HL-60/S4 treated with phorbol 12-myristate 13-acetate at 8.2 ng/mL for 4 days and 3 days (cell line): ENCODE results near the gene FLYWCH2.

ENCODE experiments used
- in situ Hi-C: fragments of 300-500 bp; cut with MboI; formaldehyde crosslinking; loops from 2 replicates; pipeline ENCODE4 v1.15.0; 2022; ENCODE audit warnings: low sequenced_read_pairs

FLYWCH2 gene

DNA sequence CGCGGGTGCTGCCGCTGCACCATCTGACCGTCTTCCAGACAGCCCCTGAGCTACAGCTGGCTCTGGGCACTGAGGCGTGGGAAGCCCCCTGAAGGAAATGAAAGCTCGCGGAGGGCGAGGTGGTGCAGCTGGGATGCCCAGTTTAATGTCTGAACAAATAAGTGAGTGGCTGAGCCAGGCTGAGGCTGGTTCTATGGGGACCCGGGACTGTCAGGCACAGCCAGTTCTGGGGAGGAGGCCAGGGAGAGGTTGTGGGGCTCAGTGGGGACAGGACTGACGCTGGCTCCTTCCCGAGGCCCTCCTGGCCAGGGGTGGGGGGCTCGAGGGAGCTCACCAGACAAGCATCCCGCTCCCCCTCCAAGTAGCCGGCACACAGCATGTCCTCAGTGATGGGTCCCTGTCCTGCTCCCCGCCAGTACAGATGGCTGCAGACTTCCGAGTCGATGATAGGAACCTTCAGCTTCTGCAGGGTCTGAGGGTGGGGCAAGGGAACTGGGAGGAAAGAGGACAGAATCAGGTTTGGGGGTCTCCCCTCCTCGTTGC lies 29.4 kb upstream of the FLYWCH2 start:
- in situ Hi-C loops = no loop called here

DNA sequence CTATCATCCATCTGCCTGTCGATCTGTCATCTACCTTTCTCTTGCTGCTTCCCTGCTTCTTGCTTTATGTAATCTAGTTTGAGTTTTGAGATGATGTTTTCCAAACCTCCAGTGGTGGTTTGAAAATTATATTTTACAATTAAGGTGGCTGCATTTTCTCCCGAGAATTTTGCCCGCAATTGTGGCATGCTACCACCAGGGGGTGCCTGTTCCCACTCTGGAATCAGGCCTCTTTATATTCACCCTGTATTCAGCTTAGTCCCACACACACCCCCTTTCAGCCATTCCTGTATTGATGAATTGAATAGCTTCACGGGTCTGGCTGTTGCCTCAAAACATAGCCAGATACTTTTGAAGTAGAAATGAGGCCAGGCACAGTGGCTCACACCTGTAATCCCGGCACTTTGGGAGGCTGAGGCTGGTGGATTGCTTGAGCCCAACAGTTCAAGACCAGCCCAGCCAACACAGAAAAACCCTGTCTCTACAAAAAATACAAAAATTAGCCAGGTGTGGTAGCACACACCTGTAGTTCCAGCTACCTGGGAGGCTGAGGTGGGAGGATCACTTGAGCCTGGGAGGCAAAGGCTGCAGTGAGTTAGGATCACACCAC lies 28.2 kb upstream of the FLYWCH2 start:
- in situ Hi-C loops = no loop called here

DNA sequence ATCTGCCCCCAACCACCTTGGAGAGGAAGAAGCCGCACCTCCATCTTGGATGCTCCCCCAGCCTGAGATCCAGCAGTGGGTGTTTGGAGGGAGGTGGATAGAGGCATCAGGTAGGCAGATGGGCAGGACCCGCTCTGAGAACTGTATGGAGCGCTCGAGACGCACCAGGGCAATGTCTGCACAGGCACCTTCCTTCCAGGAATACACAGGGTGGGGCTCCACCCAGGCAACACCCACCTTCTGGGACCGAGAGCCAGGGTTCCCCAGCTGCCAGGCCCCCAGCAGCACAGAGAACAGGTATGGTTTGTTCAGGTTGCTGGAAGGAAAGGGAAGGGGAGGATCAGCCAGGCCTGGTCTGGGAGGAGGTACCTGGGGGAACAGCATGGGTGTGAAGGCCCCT lies 27.5 kb upstream of the FLYWCH2 start:
- in situ Hi-C loops = no loop called here

DNA sequence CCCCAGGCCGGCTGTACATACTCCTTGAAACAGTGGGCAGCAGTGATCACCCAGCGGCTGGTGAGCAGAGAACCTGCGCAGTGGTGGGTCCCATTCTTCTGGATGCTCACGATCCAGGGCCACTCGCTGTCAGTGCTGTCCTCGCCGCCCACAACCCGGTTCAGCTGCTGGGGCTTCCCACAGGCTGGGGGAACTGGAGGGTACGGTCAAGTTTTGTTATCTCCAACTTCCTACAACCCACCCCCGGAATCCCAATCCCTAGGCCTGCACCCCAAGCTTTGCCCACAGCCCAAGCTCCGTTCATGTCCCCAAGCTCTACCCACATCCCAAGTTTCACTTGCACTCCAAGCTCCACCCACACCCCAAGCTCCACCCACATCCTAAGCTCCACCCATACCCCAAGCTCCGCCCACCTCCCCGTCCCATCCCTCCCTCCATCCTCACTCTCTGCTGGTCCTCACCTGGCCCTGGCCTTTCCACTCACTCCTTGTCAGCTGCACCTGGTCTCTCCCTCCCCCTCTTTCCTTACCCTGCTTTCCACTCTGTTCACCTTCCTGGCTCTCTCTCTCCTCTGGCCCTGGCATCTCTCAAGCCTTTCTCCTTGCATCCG lies 26.8 kb upstream of the FLYWCH2 start:
- in situ Hi-C loops = no loop called here

DNA sequence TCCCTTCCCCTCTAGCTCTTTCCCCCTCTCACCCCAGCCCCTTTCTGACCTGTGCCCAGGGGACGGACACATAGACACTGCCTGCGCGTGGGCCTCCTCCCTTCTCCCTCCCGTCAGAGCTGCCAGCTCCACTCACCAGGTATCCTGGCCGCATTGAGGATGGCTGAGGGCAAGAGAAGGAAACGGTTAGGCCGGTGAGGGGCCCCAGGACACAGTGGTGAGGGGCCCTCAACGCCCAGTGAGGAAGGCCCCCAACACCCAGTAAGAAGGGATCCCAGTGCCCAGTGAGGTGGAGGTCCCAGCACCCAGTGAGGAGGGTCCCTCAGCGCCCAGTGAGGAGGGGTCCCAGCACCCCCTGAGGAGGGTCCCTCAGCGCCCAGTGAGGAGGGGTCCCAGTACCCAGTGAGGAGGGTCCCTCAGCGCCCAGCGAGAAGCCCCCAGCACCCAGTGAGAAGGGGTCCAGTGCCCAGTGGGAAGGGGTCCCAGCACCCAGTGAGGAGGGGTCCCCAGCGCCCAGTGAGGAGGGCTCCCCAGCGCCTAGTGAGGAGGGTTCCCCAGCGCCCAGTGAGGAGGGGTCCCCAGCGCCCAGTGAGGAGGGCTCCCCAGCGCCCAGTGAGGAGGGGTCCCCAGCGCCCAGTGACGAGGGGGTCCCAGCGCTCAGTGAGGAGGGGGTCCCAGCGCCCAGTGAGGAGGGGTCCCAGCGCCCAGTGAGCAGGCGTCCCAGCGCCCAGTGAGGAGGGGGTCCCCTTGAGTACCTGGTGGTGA lies 26.1 kb upstream of the FLYWCH2 start:
- in situ Hi-C loops = no loop called here

DNA sequence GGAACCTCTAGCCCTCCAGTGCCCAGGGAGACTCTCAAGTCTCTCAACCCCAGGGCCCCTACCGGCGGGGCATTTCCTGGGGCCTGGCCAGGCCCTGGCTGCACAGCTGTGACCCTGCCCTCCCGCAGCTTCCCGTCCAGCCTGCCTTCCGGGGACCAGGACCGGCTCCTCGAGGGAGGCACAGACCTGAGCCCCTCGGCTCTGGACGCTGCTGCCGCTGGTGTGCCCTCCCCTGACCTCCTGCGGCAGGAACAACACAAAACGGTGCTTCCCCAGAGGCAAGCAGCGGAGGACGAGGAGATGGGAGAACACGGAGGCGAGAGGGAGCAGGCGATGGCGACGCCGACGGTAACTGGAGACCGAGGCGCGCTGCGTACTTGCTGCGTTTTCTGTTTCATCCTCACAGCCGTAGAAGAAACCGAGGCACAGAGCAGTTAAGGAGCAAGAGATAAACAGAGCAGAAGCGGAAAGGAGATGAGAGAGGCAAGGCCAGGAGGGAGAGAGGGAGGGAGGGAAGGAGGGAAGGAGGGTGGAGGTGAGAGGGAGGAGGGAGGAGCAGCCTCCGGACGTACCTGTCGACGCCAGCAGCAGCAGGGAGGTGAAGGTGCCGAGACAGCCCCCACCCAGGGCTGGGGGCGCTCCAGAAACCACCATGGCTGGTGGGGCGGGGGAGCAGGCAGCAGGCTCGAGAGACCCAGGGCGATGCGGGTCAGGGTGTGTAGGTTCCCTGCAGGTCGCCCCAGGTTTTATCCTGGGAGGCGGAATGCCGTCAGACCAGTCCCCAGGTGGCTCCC lies 25.4 kb upstream of the FLYWCH2 start, which contains the start of gene PRSS22:
Gene PRSS22 (minus strand): TSS at position 720 of the 794 bp plus-strand sequence. CDS start 66 bp downstream, at position 654.
- in situ Hi-C loops = no loop called here

DNA sequence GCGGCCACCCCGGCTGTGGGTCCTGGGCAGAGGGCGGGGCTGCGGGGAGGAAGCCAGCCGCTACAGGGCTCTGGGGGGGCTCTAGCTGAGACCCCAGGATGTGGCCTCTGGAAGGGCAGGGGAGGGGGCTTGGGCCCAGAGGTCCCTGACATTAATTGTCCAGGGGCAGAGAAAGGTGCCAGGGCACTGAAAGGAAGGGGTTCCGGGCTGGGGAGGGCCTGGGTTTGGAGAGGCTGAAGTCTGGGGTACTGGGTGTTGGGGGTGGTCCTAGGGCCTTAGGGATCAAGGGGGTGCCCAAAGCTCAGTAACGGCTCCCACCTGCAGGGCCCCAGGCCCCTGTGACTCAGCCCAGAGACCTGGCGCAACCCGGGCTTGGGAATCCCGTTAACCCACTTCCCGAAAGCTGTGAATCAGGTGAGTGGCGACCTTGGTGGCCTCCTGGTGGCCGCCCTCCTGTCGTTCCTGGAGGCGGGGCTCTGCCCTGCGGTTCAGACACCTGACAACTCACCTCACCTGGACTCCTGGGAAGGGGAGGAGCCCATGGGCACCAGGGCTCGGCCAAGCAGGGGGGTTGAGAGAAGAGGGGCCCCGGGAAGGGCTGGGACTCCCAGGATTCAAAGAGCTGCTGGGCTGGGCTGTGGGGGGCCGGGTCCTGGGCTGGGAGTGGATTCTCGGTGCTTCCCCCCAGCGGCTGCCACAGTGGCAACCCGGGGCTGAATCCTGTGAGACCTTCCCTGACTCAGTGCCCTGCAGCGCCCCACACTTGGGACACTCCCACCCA lies 24.6 kb upstream of the FLYWCH2 start:
- in situ Hi-C loops = no loop called here

DNA sequence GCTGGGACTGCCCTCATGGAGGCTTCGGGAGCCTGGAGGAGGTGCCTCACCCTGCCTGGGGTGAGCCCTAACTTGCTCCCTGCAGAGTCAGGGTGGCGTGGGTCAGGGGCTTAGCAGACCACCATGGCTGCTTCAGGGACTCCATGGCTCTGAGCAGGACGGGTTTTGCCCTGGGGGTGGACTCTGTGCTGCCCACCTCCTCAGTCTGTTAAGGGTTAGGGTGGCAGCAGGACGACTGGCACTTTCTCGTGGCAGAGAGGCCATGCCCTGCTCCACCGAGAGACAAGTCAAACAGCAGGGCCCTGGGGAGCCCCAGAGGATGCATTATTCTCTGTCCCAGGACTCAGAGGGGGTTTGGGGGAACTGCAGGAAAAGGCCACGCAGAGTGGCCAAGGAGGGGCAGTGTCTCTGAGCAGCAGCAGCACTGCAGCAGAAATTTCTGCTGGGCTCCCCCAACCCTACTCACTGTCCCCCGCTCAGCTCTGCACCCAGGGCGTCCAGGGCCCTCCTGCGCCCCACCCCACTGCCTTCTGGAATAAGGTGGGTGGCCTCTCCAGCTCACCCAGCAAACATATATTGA lies 23.2 kb upstream of the FLYWCH2 start:
- in situ Hi-C loops = no loop called here

DNA sequence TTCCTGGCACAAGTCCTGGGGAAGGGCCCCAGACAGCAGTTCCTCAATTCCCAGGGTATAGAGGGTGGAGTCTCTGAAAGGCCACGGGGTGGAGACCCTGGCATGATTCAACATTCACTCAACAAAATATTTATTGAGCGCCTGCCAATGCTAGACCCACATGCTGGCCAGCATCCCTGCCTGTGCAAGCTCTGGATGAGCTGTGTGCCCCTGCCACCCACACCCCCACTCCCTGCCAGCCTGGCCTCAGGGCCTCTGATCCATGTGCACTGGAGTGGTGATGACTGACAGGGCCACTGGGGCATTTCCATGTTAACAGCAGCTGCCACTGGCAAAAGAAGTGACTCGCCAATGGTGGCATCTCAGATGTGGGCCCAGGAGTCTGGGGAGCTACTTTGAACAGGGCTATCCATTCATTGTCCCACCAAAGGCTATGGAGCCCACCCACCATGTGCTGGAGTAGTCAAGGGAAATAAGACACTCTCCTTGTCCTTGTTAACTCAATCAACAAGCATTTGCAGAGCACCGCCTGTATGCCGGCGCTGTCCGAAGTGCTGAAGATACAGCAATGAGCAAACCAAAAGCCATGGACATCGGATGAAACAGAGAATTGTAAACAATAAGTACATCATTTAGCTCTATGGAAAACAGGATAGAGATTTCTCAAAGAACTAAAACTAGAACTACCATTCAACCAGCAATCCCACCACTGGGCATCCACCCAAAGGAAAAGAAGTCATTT lies 22.0 kb upstream of the FLYWCH2 start:
- in situ Hi-C loops = no loop called here

DNA sequence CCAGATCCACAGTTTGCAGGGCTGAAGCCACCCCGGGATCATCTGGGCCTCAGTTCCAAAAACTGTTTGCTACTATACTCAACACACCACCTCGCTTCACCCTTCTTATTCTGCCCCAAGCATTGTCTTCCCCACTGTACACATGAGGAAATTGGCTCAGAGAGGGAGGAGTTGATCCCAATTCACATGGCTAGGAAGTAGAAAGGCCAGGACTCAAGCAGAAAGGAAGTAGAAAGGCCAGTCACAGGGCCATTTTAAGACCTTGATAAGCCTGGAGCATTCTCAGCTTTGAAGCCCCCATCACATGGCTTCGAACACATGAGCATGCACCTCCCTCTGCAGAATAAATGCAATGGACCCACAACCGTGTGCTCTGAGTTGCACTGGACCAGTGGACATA lies 17.4 kb upstream of the FLYWCH2 start:
- in situ Hi-C loops = no loop called here

DNA sequence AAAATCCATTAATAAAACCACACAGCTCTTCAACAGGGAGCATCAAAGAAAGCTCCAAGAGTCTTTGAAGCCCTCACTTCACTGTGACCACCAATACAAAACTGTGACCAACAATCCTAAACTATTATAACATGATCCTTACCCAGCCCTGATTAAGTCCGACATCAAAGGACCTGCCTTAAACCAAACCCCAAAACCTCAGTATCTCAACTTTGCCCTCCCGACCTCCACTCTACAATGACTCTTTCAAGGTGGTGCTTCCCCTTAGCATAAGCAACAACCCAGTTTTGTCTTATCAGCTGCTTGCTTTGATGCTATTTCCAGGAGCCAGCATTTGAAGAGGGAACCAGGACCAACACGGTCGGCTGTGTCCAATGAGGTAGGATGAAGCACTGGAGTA lies 16.6 kb upstream of the FLYWCH2 start:
- in situ Hi-C loops = no loop called here

DNA sequence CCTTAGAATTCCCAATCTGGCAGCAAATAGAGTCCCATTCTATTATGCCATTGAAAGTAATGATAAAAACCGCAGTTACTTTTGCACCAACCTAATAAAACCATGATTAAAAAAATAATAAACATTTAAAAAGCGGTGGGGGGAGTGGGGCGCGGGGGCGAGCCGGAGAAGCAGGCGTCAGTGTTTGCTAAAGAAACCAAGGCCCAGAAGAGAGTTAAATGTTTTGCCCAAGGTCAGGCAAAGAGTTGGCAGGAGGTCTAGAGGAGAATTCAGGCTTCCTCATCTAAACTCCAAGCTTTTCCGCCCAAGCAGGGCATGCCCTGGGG lies 15.4 kb upstream of the FLYWCH2 start:
- in situ Hi-C loops = no loop called here

DNA sequence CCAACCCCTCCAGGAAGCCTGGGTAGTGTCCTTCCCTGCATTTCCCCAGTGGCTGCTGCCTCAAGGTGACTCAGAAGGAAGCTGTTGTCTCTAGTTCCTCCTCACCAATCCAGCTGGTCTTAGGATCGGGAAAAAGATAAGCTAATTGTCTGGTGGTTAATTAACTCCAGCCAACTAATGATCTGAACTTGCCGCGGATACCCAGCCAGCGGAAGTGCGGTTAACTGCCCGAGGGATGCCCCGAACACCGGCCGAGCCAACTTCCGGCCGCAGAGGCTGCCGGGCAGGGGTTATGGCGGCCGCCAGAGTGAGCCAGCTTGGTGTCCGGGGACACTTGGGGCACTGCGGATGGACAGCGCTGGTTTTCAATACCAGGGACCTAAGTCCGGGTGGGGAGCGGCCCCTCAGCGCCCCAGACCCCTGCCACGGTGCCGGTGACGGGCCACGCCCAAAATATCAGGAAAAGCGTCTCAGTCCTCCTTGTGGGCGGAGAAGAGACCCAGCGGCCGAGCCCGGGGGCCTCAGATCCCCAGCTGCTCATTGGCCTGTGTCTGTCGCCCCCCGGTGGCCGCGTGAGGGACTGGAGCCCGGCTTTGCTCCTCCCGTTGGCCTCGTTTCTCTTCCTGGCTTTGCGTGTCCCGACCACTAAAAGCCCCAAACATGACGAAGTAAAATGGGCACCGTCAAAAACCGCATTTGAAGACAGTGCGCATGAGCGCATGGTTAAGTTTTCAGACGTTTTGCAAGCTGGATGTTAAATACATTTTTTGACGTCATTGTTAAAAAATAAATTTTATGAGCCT lies 14.8 kb upstream of the FLYWCH2 start:
- in situ Hi-C loops = no loop called here

DNA sequence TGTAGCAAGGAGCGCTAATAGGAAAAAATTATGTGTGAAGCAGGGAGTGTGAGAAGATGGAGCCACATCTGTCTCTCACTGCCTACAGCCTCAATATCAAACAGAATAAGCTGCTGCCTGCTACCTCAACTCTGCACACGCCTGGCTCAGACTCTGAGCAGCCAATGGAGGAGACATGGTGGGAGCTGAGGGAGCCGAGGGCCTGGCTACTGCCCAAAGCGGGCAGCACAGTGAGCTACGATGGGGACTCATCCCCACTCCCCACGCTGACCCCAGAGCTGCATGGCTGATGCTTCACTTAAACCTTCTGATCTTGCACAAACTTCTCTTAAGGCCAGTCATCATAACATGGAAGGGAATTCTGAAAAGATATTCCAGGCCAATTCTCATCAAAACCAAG lies 11.1 kb upstream of the FLYWCH2 start:
- in situ Hi-C loops = no loop called here

DNA sequence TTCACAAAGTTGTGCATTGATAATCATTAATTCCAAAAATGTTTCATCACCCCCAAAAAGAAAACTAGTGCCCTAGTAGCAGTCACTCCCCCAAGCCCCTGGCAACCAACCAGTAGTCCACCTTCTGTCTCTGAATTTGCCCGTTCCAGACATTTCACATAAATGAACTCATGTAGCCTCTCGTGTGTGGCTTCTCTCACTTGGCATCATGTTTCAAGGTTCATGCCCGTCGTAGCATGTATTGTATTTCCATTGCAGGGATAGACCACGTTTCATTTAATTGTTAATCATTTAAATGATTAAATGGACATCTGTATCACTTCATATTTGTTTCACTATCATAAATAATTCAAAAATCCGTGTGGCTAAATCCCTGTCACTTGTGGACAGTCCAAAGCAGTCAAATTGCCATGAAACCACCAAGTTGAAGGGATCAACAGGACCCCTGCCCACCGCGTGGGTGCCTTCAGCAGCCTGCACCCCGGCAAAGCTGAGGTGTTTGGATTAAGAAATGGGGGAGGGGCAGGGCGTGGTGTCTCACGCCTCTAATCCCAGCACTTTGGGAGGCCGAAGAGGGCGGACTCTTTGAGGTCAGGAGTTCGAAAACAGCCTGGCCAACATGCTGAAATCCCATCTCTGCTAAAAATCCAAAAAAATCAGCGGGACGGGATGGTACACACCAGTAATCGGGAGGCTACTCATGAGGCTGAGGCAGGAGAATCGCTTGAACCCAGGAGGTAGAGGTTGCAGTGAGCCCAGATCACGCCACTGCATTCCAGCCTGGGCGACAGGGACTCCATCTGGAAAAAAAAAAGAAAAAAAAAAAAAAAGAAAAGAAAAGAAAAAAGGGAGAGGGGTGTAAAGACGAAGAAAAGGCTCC lies 8.7 kb upstream of the FLYWCH2 start:
- in situ Hi-C loops = no loop called here

DNA sequence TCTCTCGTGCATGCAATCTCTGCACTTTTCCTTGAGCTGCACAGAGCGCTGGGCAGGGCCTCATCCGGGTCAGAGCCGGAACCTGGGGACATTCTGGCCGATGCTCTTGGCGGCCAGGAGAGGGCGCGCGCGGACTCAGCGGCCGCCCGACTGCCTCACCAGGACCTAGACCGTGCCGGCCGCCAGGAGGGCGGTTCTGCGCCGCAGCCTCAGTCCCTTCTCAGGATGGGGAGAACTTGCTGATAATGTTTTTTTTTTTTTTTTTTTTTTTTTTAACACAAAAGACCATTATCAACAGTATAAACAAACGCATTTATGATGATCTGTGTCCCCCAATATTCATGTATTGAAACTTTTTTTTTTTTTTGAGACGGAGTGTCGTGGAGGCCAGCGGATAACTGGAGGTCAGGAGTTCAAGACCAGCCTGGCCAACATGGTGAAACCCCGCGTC lies 8.1 kb upstream of the FLYWCH2 start:
- in situ Hi-C loops = no loop called here

DNA sequence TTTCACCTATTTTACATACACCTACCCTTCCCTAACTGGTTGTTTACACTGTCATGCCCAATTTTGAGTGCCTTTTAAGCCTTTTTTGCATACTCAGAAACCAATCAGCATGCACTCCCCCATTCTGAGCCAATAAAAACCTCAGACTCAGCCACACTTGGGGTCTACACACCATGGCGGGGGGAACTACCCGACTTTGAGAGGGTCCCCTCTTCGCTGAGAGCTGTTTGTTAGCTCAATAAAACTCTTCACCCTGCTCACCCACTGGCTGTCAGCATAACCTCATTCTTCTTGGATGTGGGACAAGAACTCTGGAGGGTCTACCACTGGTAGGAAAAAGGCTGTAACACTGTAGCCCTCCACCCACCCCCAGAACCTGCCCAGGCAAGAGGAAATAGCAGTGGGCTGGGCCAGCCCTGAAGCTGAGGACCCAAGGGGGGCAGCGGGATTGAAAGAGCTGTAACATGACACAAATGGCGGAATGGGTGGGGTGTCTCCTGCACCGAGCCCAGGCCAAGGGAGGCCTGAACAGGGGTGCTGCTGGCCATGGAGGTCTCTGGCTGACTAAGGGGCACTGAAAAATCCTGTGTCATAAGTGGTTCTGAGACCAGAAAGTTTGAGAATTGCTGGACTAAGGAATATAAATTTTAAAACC lies 3.0 kb upstream of the FLYWCH2 start:
- in situ Hi-C loops = no loop called here
